SKM-1 (cell line): ENCODE results near the gene PGAP6.
"Not testable (repeated sequence)": the region's sequence is repeated elsewhere in the genome, so short reads cannot be mapped to it uniquely, and the experiment has no call there.

ENCODE experiments used
- DNase-seq: peaks from one replicate; lab custom pipeline; 2025; ENCODE audit not compliant: unreplicated experiment; lab: John Stamatoyannopoulos, UW

Gene PGAP6

DNA sequence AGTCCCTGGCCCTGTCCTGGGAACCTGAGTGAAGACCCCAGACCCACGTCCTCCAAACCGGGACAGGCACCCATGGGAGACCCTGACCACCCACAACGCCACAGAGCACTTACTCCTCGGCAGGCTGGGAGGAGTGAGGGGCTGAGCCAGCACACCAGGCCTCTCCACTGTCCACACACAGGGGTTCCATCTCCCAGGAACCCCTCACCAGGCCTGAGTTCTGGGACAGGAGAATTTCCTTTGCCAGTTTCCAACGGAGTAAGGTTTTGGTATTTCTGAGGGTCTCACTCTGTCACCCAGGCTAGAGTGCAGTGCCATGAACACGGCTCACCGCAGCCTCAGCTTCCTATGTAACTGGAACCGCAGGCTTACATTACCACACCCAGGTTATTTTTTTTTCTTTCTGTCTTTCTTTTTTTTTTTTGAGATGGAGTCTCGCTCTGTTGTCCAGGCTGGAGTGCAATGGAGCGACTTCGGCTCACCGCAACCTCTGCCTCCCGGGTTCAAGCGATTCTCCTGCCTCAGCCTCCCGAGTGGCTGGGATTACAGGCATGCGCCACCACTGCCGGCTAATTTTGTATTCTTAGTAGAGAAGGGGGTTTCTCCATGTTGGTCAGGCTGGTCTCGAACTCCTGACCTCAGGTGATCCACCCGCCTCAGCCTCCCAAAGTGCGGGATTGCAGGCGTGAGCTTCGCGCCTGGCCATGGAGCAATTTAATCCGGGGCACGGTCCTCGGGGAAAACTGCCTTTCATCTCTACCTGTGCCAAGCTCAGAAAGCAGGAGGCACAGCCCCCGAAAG lies 1.6 kb downstream of the PGAP6 start:
- no peak for DNase-seq

DNA sequence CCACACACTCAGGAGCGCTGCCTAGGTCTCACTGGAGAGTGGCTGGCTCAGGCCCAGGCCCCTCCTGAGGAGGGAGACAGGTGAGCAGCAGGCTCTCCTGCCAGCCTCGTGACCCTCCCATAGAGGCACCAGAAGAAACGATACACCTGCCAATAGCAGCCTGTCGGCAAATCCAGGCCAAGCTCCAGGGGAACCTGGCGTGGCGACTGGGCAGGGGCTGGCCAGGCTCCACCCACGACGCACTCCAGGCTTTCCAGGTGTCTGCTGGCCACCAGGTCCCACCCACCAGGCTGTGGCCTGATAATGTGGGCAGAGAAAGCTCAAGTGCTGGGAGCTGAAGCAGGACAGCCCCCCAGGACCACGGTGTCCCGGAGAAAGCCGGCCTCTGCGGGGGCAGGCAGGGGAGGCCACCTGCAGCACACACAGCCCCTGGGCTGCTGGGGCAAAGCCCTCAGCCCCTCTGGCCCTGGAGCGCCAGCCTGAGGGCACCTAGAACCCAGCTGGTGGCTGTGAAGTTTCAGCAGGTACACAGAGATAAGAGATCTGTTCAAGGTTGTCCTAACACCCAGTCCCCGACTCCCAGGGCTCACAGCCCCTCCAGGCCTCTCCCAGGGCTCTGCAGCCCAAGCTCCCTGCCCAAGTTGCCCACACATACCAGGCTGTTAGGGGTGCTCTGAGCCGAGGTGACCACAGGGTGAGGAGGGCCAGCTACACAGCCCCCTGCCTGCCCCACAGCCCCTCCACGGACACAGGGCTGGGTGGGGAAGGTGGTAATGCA lies 2.4 kb downstream of the PGAP6 start:
- no peak for DNase-seq

DNA sequence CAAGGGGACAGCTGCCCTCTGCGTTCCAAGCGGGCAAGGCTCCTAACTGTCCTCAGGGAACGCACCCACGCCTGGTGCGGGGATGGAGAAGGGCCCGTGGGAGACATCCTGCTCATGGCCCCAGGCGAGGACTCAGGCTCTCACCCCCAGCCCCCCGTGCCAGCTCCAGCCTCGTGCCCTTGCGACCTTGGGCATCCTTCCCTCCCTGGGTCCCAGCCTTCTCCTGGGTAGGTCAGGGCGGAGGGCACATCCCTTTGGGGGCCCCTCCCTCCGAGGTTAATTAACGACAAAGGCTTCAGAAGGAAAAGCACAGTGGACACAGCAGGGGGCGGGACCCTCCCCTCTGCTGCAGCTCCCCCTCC lies 3.0 kb downstream of the PGAP6 start:
- DNase-seq, result no peak

DNA sequence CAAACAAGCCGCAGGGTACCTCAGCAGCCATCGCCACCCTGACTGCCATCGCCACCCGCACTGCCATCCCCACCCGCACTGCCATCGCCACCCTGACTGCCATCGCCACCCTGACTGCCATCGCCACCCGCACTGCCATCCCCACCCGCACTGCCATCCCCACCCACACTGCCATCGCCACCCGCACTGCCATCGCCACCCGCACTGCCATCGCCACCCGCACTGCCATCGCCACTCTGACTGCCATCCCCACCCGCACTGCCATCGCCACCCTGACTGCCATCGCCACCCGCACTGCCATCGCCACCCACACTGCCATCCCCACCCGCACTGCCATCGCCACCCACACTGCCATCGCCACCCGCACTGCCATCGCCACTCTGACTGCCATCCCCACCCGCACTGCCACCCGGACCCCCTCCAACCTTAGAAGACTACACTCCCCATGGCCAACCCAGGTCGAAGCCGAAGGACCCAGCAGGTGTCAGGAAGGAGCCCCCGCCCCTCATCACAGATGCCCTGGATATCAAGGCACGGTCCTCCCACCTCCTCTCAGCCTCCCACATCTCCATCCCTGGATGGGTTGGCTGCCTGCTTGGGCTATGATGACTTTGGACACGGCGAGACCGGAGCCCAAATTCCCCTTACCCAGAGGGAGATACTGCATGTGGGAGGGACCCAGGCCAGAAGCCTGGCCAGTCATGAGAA lies 3.5 kb downstream of the PGAP6 start:
- DNase-seq, result not testable (repeated sequence)

DNA sequence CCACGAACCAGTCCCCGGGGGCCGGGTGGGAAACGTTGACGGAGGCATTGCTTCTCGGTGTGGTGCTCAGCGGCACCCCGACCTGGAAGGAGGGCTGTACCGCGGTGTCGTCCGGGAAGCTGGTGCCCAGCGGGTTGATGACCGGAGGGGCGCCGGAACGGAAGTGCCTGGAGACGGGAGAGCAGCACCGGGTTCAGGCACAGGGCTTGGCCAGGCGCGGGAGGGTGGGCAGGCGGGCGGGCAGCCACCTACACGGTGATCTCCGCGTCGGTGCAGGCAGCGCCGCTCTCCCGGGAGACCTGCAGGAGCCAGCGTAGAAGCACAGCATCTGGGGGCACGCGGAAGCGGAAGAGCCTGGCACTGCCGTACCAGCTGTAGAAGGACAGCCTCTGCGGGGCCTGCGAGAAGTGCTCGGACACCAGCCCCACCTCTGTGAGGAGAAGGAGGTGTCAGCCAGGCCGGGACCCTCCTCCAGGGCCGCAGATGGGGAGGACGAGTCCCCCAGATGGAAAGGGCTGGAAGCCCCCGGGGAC lies 4.3 kb downstream of the PGAP6 start:
- no peak for DNase-seq

DNA sequence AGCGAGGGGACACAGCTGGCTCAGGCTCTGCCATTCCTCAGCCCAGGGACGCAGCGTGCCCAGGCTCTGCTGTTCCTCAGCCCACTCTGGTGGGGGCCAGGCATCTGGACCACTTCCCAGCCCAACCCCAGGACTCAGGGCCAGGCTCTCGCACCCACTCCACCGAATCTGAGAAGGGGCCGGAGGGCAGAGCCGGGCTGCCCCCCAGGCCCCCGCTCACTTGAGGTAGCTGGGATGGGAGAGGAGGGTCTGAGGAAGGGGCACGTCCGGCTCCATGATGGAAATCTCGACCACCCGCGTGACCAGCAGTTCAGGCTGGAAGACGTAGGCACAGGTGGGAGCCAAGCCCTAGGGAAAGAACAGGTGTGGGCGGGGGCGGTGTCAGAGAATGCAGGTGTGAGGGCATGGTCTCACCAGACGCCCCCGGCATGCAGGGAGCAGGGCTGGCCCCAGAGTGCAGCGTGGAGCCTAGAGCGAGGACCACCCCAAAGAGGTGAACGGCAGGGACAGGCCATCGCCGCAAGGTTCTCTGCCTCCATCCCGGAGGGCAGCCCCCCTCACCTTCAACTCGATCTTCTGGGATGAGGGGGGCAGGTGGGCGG lies 4.9 kb downstream of the PGAP6 start:
- DNase-seq, result no peak

DNA sequence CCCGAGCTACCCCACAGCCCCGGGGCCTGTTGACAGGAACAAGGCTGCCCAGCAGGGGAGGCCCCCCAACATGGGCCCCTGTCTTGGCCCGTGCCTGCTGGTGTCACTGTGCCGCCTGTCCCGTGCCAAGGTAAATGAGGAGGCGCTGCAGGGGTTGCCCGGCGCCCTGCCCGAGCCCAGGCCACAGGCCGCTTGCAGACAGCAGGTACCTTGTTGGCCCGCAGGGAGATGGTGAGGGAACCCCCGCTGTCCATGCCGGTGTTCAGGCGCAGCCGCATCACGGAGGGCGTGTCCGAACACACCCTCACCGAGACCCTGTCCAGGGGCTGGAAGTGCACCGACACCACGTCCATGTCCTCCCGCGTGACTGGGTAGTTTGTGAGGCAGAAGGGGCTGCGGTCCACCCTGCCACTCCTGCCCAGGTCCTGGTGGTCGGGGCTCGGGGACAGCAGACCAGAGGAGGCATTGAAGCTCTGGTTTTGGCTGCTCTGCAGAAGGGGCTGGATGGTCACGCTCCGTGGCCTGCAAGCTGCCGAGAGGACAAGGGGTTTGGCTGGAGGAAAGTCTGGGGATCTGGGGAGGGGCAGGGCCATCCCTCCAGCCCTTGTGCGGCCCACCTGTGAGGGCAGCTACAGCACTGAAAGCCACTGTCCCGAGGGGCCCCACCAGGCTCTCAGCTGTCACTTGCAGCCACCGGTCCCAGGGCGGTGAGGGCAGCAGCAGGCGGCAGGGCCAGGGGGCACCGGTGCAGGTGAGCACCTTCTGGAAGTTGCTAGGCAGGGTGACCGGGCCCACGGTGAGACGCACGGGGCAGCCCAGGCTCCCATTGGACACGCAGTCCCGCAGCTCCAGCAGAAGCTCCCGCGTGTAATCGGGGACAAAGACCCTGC lies 5.6 kb downstream of the PGAP6 start:
- no peak for DNase-seq

DNA sequence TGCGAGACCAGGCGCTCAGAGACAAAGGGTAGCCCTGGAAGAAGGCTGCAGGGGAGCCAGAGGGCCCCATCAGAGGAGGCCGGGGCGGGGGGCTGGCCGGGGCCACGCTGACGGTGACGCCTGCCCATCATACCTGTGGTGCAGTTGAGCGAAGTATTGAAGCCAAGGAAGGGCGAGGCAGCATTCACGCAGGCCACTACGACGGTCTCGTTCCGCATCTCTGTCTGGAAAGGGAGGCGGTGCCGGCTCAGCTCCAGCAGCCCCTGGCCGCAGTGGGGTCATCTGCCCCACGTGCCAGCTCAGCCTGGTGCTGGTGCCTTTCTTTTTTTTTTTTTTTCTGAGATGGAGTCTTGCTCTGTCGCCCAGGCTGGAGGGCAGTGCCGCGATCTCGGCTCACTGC lies 6.6 kb downstream of the PGAP6 start:
- no peak for DNase-seq

DNA sequence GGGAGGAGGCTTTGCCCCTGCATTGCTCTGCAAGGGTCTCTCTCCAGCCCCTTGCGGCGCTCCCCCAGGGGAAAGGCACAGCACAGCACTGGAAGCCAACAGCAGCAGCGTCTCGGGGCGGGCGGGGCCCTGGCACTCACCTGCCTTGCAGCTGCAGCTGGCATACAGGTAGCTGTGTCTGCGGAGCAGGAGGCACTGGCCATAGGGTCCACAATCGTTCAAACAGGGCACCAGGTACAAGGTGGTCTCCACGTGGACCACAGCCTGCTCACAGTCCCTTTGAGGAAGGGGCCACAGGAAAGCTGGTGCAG lies 7.2 kb downstream of the PGAP6 start:
- no peak for DNase-seq

DNA sequence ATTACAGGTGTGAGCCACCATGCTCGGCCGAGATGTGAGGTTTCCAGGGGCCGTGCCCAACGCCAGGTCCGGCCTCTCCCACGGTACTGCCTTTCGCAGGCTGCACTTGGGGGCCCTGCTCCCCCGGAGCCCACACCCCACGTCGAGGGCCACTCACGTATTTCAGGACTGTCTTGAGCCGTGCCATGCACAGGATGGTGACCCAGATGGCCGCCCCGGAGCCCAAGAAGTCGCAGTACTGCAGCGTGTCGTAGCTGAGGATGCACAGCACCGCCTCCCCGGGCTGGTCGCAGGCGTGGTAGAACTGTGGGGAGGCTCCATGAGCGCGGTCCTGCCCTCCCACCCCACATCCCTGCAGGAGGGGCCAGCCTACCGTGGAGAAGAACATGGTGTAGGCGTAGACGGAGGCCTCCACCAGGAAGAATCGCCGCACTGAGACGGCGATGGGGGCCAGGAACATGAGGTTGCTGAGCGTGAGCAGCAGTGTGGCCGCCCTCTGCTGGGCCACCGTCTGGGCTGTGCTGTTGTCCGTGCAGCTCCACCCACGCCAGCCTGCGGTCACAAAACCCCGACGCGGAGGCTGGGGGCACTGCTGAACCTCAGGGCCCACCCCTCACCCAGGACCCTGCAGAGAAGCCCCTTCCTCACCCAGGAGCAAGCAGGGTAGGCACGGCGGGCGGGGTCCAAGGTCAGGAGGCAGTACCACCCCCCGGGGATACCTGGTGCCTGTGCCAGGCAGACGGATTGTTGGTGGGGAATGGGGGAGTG lies 7.7 kb downstream of the PGAP6 start:
- DNase-seq, result no peak

DNA sequence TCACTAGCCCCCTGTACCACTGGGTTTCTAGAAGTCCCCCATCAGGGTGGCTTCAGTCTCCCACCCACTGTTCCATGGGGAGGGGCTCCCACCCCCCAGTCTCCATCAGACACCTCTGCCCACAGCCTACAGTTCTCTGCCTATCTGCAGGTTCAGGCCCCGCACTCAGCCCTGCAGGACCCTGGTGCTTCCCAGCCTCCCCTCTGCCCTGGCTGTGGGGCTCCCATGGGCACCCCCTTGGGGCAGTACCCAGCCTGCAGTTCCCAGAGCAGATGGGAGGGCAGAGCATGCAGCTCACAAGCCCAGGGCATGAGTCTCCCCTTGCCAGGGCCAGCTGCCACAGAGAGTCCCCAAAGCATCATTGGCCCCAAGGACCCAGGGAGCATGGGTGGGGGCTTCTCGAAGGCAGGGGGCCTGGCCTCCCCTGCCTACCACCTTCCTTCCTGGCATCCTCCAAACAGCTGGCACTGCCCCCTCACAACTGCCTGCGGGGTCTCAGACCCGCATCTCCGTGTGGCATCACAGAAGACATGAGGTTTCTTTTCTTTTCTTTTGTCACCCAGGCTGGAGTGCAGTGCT lies 8.7 kb downstream of the PGAP6 start:
- no peak for DNase-seq

DNA sequence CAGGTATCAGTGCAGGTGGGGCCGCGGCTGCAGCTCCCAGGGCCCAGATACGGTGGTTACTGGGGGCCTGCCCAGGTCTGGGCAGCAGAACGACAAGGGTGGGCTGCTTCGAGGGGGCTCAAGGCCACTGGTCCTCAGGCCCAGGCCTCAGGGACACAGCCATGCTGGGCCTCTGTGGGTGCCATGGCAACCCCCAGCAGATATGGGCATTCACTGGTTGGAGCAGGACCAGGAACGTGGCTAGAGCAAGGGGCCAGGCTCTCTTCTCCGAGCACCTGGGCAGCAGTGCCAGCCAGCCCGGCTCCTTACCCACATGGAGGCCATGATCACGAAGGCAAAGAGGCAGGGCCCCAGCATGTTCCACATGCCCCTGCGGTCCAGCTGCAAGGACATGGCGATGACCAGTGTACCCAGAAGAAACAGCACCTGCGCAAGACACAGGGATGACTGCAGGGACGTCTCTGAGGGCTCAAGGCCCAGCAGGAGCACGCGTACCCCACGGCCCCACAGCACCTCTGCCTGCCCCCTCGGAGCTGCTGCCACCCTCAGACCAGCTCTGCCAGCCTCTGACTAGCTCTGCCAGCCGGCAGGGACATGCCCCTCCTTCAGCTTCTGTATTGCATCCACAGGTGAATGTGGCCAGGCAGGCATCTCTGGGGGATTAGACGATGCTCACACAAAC lies 9.3 kb downstream of the PGAP6 start:
- DNase-seq, result no peak

DNA sequence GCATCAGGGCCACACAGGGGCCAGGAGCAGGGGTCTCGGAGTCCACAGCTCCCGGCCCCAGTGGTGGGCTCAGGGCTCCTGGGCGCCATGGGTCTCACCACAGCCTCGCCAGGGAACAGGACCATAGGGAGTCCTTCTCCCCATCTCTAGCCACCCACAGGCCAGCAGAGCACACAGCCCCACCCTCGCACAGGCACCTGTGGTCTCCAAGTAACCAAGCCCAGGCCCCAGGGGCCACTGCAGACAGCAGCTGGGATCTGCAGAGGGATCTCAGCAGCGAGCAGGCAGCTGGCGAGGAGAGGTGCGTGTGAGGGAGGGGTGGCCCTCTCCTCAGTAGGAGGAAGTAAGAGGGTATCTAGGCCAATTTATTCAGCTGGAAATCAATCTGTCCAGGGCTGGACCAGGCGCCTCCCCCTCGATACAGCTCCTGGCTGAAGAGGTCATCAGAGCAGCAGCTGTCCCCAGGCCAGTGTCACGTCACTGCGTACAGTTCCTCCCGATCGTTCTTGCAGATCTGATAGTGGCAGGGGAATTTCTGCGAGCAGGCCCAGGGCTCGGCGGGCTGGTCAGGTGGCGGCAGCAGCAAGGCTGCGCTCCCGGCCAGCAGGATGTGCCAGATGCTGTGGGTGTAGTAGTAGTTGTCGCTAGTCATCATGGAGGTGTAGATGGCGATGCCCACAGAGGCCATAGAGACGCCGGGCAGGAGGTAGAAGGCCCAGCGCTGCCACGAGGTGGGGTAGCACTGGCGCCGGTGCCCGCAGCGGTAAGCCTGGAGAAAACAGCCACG lies 10.1 kb downstream of the PGAP6 start:
- DNase-seq, result no peak

DNA sequence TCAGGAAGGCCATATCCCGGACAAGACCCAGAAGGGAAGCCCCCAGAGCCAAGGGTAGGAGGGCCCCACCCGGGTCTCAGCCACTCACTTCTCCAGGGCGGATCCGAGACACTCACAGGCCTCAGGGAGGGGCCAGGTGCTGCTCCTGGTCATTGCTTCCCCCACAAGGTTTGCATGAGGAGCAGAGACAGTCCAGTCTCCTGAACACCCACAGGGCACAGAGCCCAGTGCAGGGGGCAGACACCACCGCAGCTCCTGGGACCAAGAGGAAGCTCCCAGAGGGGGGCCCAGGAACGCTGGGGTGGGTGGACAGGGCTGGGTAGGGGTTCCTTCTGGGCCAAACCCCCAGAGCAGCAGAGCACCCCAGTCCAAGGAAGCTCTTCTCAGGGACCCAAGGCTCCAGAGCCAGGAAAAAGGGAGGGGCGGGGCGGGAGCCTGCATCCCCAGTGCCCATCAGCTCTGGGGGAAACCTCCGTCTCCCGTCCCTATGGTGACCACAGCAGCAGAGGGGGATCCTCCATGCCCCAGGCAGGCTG lies 10.7 kb downstream of the PGAP6 start:
- no peak for DNase-seq

DNA sequence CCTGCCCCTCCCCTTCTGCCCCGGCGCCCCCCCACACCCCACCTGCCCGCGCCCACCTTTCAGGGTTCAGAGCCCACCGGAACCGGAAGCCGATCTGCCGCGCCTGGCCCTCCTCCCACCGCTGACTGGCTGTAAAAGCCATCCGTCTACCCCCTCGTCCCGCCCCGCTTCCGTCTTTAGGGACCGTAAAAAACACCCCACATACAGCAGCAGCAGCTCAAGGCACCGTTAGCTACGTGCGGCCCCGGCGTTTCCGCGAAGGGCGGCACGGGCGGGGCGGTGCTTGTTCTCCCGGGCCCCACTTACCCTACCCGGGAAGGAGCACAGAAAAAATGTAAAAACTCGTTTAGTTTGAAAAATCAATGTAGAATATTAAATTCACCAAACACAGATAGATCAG lies 11.3 kb downstream of the PGAP6 start, which contains the start of gene MRPL28:
TSS of gene MRPL28 (minus strand) at position 96 of the 400 bp plus-strand sequence. CDS start 320 bp downstream, outside the sequence.
- peak; percentile 88 for DNase-seq

DNA sequence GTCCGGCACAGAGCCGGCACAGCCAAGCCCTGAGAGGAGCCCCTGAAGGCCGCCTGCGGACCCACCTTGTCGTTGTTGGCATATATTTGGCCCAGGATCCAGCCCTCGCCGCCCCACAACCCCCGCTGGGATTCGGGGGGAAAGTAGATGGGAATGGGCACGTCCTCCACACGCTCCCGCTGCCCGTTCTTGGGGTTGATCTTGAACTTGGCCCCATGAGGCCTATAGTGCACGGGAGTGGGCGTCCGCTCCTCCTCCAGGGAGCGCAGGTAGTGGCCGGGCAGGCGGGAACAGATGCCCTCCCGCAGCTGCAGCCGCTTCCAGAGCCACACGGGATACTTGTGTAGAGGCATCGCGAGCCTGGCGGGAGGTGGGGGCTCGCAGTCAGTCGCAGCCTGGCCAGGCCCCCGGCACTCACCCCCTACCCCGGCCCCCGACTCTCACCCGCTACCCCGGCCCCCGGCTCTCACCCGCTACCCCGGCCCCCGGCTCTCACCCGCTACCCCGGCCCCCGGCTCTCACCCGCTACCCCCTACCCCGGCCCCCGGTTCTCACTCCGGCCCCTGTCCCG lies 11.8 kb downstream of the PGAP6 start:
- DNase-seq, result no peak

DNA sequence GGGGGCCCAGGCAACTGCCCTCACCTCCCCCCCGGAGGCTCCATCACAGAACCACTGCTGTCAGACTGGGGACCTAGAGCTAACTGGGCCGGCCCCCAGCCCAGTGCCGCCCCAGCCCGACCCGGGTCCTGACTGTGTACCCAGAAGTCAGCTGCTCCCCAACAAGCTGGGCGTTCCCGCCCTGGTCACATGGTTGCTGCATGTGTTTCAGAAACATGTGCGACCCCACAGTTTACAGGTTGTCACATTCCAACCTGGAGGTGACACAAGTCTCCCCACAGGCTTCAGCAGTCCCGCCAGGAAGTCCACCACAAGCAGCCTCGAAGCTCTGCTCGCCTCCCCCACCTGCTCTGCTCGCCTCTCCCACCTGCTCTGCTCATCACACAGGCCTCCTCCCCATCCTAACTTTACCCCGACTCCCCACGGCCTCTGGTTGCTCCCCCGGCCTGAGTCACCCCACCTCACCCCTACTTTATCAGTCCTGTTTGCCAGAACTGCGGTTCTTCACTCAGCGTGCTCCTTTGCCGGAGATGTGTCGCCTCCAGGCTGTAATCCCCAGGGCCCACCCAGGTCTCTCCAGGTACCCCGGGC lies 12.4 kb downstream of the PGAP6 start:
- no peak for DNase-seq
